Panc1 (cell line): Measurements from ENCODE around the gene ITPKB.

Experiments
- POLR2AphosphoS5 ChIP-seq: IDR thresholded peaks from 2 replicates; pipeline ENCODE4 v1.6.1; 2012; ENCODE audit warnings: mild to moderate bottlenecking, low read depth, low read length, moderate library complexity
- SIN3A ChIP-seq: IDR thresholded peaks from 2 replicates; pipeline ENCODE4 v1.6.1; 2012; ENCODE audit warnings: low read depth, mild to moderate bottlenecking, low read length, moderate library complexity, borderline replicate concordance; ENCODE audit not compliant: insufficient read depth
- TCF7L2 ChIP-seq: IDR thresholded peaks from 2 replicates; pipeline ENCODE4 v1.6.1; 2011; ENCODE audit warnings: mild to moderate bottlenecking, low read depth, low read length, inconsistent platforms
- TF ChIP-seq, protein P1 (sequence below): fragments of 450-650 bp; IDR thresholded peaks from 2 replicates; pipeline ENCODE4 v1.5.1; 2017; ENCODE audit warnings: mild to moderate bottlenecking

DNA sequence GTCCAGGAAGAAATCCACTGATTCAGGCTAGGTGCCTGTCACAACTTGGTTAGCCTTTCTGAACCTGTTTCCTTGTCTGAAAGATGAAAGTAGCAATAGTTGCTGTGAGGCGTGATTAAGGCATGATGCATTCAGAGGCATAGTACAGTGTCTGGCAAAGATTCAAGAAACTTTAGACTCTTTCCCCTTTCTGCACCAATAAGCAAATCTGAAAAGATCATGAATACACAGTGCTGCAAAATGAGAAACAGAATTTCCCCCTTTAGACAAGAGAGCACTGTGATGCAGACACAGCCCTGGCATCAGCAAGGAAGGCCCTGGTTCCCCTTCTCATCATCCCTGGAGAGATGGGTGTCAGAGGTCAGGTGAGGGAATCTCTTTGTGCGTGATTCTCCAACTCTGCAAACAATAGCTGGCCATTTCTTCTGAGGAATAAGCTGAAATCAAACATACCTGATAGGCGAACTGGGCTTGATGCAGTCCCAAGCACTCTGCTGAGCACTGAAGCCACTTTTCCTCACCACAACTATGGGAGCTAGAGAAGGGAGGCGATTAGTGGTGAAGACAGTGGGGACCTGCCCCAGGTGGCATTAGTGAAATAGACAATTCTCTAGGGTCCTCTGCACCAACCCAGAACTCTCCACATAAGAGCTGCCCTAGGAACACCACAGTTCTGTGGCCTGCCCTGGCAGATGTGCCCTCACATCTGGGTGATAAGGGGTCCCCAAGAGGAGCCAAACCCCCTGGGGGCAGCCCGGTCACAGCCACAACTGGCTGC is 41.7 kb downstream of the ITPKB start:
- TF ChIP-seq TCF7L2 (no peak), SIN3A (no peak), POLR2AphosphoS5 (no peak)
- TF ChIP-seq, protein P1, sequence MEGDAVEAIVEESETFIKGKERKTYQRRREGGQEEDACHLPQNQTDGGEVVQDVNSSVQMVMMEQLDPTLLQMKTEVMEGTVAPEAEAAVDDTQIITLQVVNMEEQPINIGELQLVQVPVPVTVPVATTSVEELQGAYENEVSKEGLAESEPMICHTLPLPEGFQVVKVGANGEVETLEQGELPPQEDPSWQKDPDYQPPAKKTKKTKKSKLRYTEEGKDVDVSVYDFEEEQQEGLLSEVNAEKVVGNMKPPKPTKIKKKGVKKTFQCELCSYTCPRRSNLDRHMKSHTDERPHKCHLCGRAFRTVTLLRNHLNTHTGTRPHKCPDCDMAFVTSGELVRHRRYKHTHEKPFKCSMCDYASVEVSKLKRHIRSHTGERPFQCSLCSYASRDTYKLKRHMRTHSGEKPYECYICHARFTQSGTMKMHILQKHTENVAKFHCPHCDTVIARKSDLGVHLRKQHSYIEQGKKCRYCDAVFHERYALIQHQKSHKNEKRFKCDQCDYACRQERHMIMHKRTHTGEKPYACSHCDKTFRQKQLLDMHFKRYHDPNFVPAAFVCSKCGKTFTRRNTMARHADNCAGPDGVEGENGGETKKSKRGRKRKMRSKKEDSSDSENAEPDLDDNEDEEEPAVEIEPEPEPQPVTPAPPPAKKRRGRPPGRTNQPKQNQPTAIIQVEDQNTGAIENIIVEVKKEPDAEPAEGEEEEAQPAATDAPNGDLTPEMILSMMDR: no peak
